DOHH2 (cell line): Measurements from ENCODE around the gene C1orf105.

Experiments
- H3F3A ChIP-seq: fragments of 200-600 bp; sonication (generic), shearing (Covaris generic); 2 replicates; pipeline ENCODE4 v1.6.0; 2016; ENCODE audit warnings: antibody characterized with exemption, mild to moderate bottlenecking; ENCODE audit not compliant: control insufficient read depth, insufficient read depth
- H3K27ac ChIP-seq: fragments of 200-600 bp; sonication (generic); 2 replicates; pipeline ENCODE4 v1.5.1; 2014; ENCODE audit warnings: low read depth, mild to moderate bottlenecking, low read length, moderate library complexity
- H3K27me3 ChIP-seq: fragments of 200-600 bp; sonication (generic); 2 replicates; pipeline ENCODE4 v1.6.1; 2014; ENCODE audit warnings: mild to moderate bottlenecking, low read length, mixed read lengths; ENCODE audit not compliant: control insufficient read depth
- H3K36me3 ChIP-seq: fragments of 200-600 bp; sonication (generic); 2 replicates; pipeline ENCODE4 v1.6.1; 2014; ENCODE audit warnings: mild to moderate bottlenecking, low read length, moderate library complexity, mixed read lengths; ENCODE audit not compliant: control insufficient read depth
- H3K4me1 ChIP-seq: fragments of 200-600 bp; sonication (generic); 2 replicates; pipeline ENCODE4 v1.6.1; 2014; ENCODE audit warnings: mild to moderate bottlenecking, low read length, mixed read lengths; ENCODE audit not compliant: control insufficient read depth
- H3K4me2 ChIP-seq: fragments of 200-600 bp; sonication (generic); 2 replicates; pipeline ENCODE4 v1.6.0; 2014; ENCODE audit warnings: mild to moderate bottlenecking, low read length, moderate library complexity
- H3K4me3 ChIP-seq: fragments of 200-600 bp; sonication (generic); 2 replicates; pipeline ENCODE4 v1.5.1; 2014; ENCODE audit warnings: mild to moderate bottlenecking, low read length, mixed read lengths
- H3K79me2 ChIP-seq: fragments of 200-600 bp; sonication (generic); 2 replicates; pipeline ENCODE4 v1.6.1; 2014; ENCODE audit warnings: mild to moderate bottlenecking, low read length, mixed read lengths; ENCODE audit not compliant: control insufficient read depth
- H3K9me2 ChIP-seq: fragments of 200-600 bp; sonication (generic); replicated peaks from 2 replicates; pipeline ENCODE4 v1.6.1; 2014; ENCODE audit warnings: mild to moderate bottlenecking, low read length, mixed read lengths; ENCODE audit not compliant: control insufficient read depth
- H3K9me3 ChIP-seq: fragments of 200-600 bp; sonication (generic); 2 replicates; pipeline ENCODE4 v1.6.1; 2014; ENCODE audit warnings: antibody characterized with exemption, low read length, mixed read lengths; ENCODE audit not compliant: control insufficient read depth, insufficient read depth
- H4K20me1 ChIP-seq: fragments of 200-600 bp; sonication (generic); 2 replicates; pipeline ENCODE4 v1.6.0; 2014; ENCODE audit warnings: low read depth, mild to moderate bottlenecking, antibody characterized with exemption, low read length, moderate library complexity; ENCODE audit not compliant: control insufficient read depth, insufficient read depth
- EZH2phosphoT487 ChIP-seq: fragments of 200-600 bp; sonication (generic); IDR thresholded peaks from 2 replicates; pipeline ENCODE4 v1.6.1; 2017; ENCODE audit warnings: borderline replicate concordance, mild to moderate bottlenecking, antibody characterized with exemption, low read length, moderate library complexity, mixed read lengths
- TF ChIP-seq, protein P1 (sequence below): fragments of 200-600 bp; sonication (generic); IDR thresholded peaks from one replicate; pipeline ENCODE4 v1.5.1; 2014; ENCODE audit warnings: antibody characterized with exemption, mild to moderate bottlenecking, low read depth, low read length; ENCODE audit not compliant: poor library complexity, severe bottlenecking

The C1orf105 gene

GRCh38 chr1:172443666-172444453 lies 23.4 kb downstream of the C1orf105 start, which contains the start of gene PIGC:
Gene PIGC, minus strand, starts transcription at chr1:172444069. Its CDS starts 1,447 bp downstream, at chr1:172442622.
- Histone ChIP-seq H3K9me3 (no peaks in the 10 kb centered on the region), H3K79me2 (peaks cover 21% of the 10 kb centered on the region), H3K36me3 (peaks cover 20% of the 10 kb centered on the region), H3F3A (no peaks in the 10 kb centered on the region), H3K4me2 (peak within 1 kb of the TSS; percentile 81), H3K4me3 (peak within 1 kb of the TSS; percentile 84), H3K4me1 (peaks cover 13% of the 10 kb centered on the region), H3K9me2 (no peaks in the 10 kb centered on the region), H3K27me3 (no peaks in the 10 kb centered on the region), H4K20me1 (no peaks in the 10 kb centered on the region), H3K27ac (0 out of 2 replicates have a peak within 1 kb of the TSS, but pooled peaks have one; percentile 7)
- TF ChIP-seq, protein P1, sequence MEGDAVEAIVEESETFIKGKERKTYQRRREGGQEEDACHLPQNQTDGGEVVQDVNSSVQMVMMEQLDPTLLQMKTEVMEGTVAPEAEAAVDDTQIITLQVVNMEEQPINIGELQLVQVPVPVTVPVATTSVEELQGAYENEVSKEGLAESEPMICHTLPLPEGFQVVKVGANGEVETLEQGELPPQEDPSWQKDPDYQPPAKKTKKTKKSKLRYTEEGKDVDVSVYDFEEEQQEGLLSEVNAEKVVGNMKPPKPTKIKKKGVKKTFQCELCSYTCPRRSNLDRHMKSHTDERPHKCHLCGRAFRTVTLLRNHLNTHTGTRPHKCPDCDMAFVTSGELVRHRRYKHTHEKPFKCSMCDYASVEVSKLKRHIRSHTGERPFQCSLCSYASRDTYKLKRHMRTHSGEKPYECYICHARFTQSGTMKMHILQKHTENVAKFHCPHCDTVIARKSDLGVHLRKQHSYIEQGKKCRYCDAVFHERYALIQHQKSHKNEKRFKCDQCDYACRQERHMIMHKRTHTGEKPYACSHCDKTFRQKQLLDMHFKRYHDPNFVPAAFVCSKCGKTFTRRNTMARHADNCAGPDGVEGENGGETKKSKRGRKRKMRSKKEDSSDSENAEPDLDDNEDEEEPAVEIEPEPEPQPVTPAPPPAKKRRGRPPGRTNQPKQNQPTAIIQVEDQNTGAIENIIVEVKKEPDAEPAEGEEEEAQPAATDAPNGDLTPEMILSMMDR = peak; percentile 89
- TF ChIP-seq EZH2phosphoT487 = no peak

GRCh38 chr1:172446547-172446946 lies 26.1 kb downstream of the C1orf105 start:
- H3K36me3 ChIP-seq = peaks cover 12% of the 10 kb centered on the region
- peaks cover 21% of the 10 kb centered on the region for H3K79me2 ChIP-seq
- H3K27ac ChIP-seq = no peak overlapping the region
- TF ChIP-seq EZH2phosphoT487 = no peak
- TF ChIP-seq, protein P1 = no peak
- no peaks in the 10 kb centered on the region for H4K20me1 ChIP-seq
- no peak overlapping the region for H3K4me2 ChIP-seq
- no peak overlapping the region for H3K4me3 ChIP-seq
- H3K27me3 ChIP-seq = no peaks in the 10 kb centered on the region
- H3K9me2 ChIP-seq = no peaks in the 10 kb centered on the region
- H3K9me3 ChIP-seq = no peaks in the 10 kb centered on the region
- H3F3A ChIP-seq = no peaks in the 10 kb centered on the region
- H3K4me1 ChIP-seq = peaks cover 19% of the 10 kb centered on the region

DNA sequence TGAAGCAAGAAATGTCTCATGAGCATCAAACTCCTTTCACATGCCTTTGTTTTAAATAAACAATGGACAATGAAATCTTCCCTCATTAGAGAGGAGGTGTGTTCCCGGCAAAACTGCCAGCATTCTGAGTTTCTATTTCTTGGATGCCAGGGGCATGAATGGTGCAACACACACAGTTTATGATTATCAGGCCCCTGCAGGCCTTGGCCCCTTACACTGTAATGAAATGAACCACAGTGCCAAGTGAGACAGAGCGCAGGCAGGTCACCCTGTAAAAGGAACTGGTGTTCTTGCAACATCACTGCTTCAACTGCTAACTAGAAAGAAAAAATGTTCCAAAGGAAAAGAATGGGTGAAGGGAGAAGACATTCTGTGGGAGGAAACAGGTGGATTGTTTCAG lies 27.2 kb downstream of the C1orf105 start:
- Histone ChIP-seq H3K4me2 (no peak overlapping the region), H3K36me3 (peaks cover 1% of the 10 kb centered on the region), H3K27me3 (no peaks in the 10 kb centered on the region), H3K4me1 (peaks cover 17% of the 10 kb centered on the region), H3K79me2 (peaks cover 12% of the 10 kb centered on the region), H3K9me3 (no peaks in the 10 kb centered on the region), H3K9me2 (no peaks in the 10 kb centered on the region), H3K27ac (no peak overlapping the region), H4K20me1 (no peaks in the 10 kb centered on the region), H3K4me3 (no peak overlapping the region), H3F3A (no peaks in the 10 kb centered on the region)
- no peak for TF ChIP-seq EZH2phosphoT487
- TF ChIP-seq, protein P1 = no peak
